Measurements from ENCODE around the gene OTOP2.

- TF ChIP-seq, protein P1, sequence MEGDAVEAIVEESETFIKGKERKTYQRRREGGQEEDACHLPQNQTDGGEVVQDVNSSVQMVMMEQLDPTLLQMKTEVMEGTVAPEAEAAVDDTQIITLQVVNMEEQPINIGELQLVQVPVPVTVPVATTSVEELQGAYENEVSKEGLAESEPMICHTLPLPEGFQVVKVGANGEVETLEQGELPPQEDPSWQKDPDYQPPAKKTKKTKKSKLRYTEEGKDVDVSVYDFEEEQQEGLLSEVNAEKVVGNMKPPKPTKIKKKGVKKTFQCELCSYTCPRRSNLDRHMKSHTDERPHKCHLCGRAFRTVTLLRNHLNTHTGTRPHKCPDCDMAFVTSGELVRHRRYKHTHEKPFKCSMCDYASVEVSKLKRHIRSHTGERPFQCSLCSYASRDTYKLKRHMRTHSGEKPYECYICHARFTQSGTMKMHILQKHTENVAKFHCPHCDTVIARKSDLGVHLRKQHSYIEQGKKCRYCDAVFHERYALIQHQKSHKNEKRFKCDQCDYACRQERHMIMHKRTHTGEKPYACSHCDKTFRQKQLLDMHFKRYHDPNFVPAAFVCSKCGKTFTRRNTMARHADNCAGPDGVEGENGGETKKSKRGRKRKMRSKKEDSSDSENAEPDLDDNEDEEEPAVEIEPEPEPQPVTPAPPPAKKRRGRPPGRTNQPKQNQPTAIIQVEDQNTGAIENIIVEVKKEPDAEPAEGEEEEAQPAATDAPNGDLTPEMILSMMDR (IDR thresholded peaks at IDR 0.05): no peak
- TF ChIP-seq ETV6 (CRISPR knock-in tag; IDR thresholded peaks at IDR 0.05) (no peak), TCF7 (CRISPR knock-in tag; IDR thresholded peaks at IDR 0.05; ENCODE audit: low read depth) (no peak; the same call in 1 of the 2 replicates), TP53 (CRISPR knock-in tag; IDR thresholded peaks at IDR 0.05) (no peak), HMGXB4 (CRISPR knock-in tag; IDR thresholded peaks at IDR 0.05) (no peak; the same call in 1 of the 2 replicates), FOXP1 (CRISPR knock-in tag; IDR thresholded peaks at IDR 0.05; ENCODE audit: borderline replicate concordance) (0 out of 2 replicates have a peak, but pooled peaks have one; percentile 13), USF2 (CRISPR knock-in tag; IDR thresholded peaks at IDR 0.05) (no peak), SP1 (CRISPR knock-in tag; conservative IDR thresholded peaks at IDR 0.05) (no peak), RORB (CRISPR knock-in tag; IDR thresholded peaks at IDR 0.05) (no peak), NFE2L1 (CRISPR knock-in tag; IDR thresholded peaks at IDR 0.05) (no peak), NR3C1 (CRISPR knock-in tag; conservative IDR thresholded peaks at IDR 0.05; ENCODE audit: low read depth) (no peak), ATF3 (CRISPR knock-in tag; conservative IDR thresholded peaks at IDR 0.05) (no peak)
- TF ChIP-seq, protein P2, sequence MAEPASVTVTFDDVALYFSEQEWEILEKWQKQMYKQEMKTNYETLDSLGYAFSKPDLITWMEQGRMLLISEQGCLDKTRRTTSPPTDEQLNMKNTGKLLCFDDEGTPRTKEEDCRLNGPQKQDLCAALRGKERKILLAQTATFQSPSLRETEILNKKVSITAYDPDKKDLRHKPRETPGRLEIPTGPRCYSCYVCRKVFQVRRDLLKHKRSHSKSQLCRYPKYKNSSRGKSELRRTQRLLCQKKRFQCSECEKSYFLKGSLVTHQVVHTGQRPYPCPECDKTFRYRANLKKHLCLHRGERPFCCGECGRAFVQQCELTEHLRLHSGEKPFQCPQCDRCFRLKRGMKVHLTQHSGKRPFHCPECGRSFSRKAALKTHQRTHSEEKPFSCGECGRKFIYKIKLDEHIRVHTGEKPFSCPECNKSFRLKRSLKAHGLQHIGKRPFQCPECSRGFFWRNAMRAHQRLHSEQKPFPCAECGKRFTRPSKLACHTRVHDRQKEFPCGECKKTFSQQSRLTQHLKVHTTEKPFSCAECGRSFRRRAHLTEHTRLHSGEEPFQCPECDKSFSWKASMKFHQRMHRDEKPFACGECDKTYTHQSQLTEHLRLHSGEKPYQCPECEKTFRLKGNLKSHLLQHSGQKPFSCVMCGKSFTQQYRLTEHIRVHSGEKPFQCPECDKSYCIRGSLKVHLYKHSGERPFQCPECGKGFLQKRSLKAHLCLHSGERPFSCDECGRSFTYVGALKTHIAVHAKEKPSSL (CRISPR knock-in tag; conservative IDR thresholded peaks at IDR 0.05): no peak
Observed at GRCh38 chr17:74919440-74920305, 4.4 kb upstream of the OTOP2 start.
